HCT116 (cell line): ENCODE results near the gene NXPH1.

Experiments used
- CTCF ChIP-seq, 3 experiments: fragments of 200-600 bp in 1 of 3; sonication (generic) in 1 of 3; IDR thresholded peaks in 2 of 3; conservative IDR thresholded peaks in 1 of 3; 2 replicates each; pipeline ENCODE4 v1.5.1; 2012 to 2017; ENCODE audit warnings: low read depth in 2 of 3, low read length in 2 of 3, antibody characterized with exemption in 1 of 3, borderline replicate concordance in 1 of 3, control low read depth in 1 of 3, mild to moderate bottlenecking in 1 of 3, mixed read lengths in 1 of 3, mixed run types in 1 of 3, moderate library complexity in 1 of 3; ENCODE audit not compliant: insufficient read depth in 1 of 3
- ELF1 ChIP-seq: IDR thresholded peaks from 2 replicates; pipeline ENCODE4 v1.6.1; 2012; ENCODE audit warnings: low read depth, borderline replicate concordance
- EZH2 ChIP-seq: fragments of 200-600 bp; sonication (generic); IDR thresholded peaks from 2 replicates; pipeline ENCODE4 v1.6.1; 2017; ENCODE audit warnings: antibody characterized with exemption, mixed run types
- FOSL1 ChIP-seq: IDR thresholded peaks from 2 replicates; pipeline ENCODE4 v1.6.1; 2012; ENCODE audit warnings: low read depth
- JUND ChIP-seq: IDR thresholded peaks from 2 replicates; pipeline ENCODE4 v1.6.1; 2012
- POLR2A ChIP-seq: IDR thresholded peaks from 2 replicates; pipeline ENCODE4 v1.7.0; 2011; ENCODE audit warnings: borderline replicate concordance; ENCODE audit not compliant: insufficient read depth, insufficient read length; ENCODE audit errors: extremely low read depth
- POLR2AphosphoS5 ChIP-seq: IDR thresholded peaks from 2 replicates; pipeline ENCODE4 v1.6.1; 2011; ENCODE audit warnings: mild to moderate bottlenecking, low read depth, low read length, moderate library complexity
- SIN3A ChIP-seq: IDR thresholded peaks from 2 replicates; pipeline ENCODE4 v1.6.1; 2012; ENCODE audit warnings: low read depth
- TCF7L2 ChIP-seq: IDR thresholded peaks from 2 replicates; pipeline ENCODE4 v1.7.0; 2011; ENCODE audit warnings: borderline replicate concordance, inconsistent platforms; ENCODE audit not compliant: insufficient read depth, insufficient read length; ENCODE audit errors: extremely low read depth

- no peak for TF ChIP-seq POLR2A
- no peak for TF ChIP-seq TCF7L2
- no peak for TF ChIP-seq JUND
- TF ChIP-seq SIN3A: no peak
- no peak for TF ChIP-seq ELF1
- no peak for TF ChIP-seq CTCF (IDR thresholded peaks at IDR 0.05 in 2 of 3, conservative IDR thresholded peaks at IDR 0.05 in 1 of 3; ENCODE audit: borderline replicate concordance in 1 of 3, insufficient read depth in 1 of 3, low read depth in 2 of 3, low read length in 2 of 3)
- TF ChIP-seq EZH2: no peak
- no peak for TF ChIP-seq POLR2AphosphoS5
- TF ChIP-seq FOSL1: no peak
Measured at GRCh38 chr7:8765374-8765773, 332.0 kb downstream of the NXPH1 start.
